ENCODE data around the gene SLFN12. TPM values are rescaled to one million over a fixed set of nuclear protein-coding genes. Genes with fewer than 3 reads are reported as not detected.

Gene SLFN12
- 8.7 and 9.0 TPM in 2 replicates for total RNA-seq

DNA sequence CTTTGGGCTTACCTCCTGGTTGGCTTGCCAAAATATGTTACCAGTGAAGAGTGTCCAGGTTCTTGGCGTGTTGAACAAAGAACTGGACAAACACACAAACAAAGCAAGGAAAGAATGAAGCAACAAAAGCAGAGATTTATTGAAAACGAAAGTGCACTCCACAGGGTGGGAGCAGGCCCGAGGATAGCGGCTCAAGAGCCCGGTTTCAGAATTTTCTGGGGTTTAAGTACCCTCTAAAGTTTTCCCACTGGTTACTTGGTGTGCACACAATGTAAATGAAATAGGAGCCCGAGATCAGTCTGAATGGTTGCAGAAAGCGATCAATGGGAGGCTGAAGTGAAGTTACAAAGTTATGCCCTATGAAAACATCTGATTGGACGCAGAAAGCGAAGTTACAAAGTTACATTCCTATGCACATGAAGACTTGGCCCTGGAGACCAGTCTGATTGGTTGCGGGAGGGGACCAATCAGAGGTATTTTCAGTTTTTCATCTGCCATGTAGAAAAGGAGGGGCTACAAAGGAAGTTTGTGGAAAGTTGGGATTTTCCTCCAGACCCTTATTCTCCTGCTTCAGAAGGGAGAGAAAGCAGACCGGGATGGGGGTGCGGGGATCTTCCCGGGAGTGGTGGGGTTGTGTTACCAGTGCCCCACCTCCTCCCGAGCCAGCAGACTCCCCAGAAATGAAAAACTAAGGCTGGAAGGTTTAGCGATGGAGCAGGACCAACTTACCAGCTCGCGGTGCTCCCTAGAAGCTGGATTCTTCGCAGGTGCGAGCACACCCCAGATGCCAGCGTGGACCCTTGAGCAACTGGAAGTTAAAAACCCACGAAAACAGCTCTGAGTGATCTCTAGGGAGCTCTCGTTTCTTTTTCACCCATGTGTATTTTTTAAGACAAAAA, at the start of gene SLFN12:
Gene SLFN12, minus strand, starts transcription at position 325 of the 899 bp plus-strand sequence. CDS start 9,472 bp downstream, outside the sequence.
- intact Hi-C loops (cut with micrococcal nuclease) = loop anchor here (1.0 to 5.0 kb wide), 7 partner anchors 16 to 190 kb away; partner anchors contain the start of genes SLFN11, SLFN12L, SLFN13 and SLFN5
- CTCF ChIA-PET = interaction anchor here (1.0 to 1.4 kb wide), 2 partner anchors 9 to 12 kb away, joined by 3 to 4 read pairs; no protein-coding TSS in a partner anchor
- Mint-ChIP-seq H3K4me1 (peaks cover 31% of the 10 kb centered on the region), H3K27ac (peak within 1 kb of the TSS; percentile 92), H3K27me3 (no peaks in the 10 kb centered on the region), H3K4me3 (peak within 1 kb of the TSS; percentile 97), H3K36me3 (ENCODE audit: low read depth) (peaks cover 5% of the 10 kb centered on the region), H3K9me3 (no peaks in the 10 kb centered on the region)
- TF ChIP-seq, protein P1, sequence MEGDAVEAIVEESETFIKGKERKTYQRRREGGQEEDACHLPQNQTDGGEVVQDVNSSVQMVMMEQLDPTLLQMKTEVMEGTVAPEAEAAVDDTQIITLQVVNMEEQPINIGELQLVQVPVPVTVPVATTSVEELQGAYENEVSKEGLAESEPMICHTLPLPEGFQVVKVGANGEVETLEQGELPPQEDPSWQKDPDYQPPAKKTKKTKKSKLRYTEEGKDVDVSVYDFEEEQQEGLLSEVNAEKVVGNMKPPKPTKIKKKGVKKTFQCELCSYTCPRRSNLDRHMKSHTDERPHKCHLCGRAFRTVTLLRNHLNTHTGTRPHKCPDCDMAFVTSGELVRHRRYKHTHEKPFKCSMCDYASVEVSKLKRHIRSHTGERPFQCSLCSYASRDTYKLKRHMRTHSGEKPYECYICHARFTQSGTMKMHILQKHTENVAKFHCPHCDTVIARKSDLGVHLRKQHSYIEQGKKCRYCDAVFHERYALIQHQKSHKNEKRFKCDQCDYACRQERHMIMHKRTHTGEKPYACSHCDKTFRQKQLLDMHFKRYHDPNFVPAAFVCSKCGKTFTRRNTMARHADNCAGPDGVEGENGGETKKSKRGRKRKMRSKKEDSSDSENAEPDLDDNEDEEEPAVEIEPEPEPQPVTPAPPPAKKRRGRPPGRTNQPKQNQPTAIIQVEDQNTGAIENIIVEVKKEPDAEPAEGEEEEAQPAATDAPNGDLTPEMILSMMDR (IDR thresholded peaks at IDR 0.05) = no peak
- peak; percentile 29 for DNase-seq
- POLR2A ChIA-PET = interaction anchor here (1.4 to 2.1 kb wide), 4 partner anchors 12 to 59 kb away, joined by 3 to 18 read pairs (median 5); partner anchors contain the start of genes SLFN11 and SLFN13
- peak; percentile 93 for ATAC-seq (ENCODE audit: low read depth)

DNA sequence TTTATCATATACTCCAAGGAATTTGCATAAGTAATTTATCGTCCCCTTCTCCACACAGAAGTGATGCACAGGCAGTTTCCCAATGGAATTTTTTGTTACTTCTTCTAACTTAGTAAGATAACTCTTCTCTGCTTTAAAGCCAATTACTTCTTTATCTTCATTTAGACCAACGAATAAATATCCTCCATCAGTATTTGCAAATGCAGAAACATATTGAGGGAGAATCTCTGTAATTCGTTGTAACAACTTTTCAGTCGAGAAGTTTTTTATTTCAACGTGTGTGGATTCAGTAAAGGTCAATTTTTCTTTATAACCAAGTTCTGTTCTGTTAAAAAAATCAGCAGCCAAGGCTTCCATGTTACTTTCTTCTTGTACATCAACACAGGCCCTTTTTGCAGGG, 47.0 kb upstream of the SLFN12 start:
- H3K9me3 Mint-ChIP-seq = no peaks in the 10 kb centered on the region
- no peak overlapping the region for H3K27ac Mint-ChIP-seq
- ATAC-seq (ENCODE audit: low read depth) = no peak
- ChIA-PET POLR2A (no interaction called here), CTCF (no interaction called here)
- no peaks in the 10 kb centered on the region for H3K4me1 Mint-ChIP-seq
- H3K27me3 Mint-ChIP-seq = peaks cover 2% of the 10 kb centered on the region
- DNase-seq = no peak
- intact Hi-C loops (cut with micrococcal nuclease) = no loop called here
- H3K4me3 Mint-ChIP-seq = no peak overlapping the region
- peaks cover 9% of the 10 kb centered on the region for H3K36me3 Mint-ChIP-seq (ENCODE audit: low read depth)
- TF ChIP-seq, protein P1 (IDR thresholded peaks at IDR 0.05) = no peak

DNA sequence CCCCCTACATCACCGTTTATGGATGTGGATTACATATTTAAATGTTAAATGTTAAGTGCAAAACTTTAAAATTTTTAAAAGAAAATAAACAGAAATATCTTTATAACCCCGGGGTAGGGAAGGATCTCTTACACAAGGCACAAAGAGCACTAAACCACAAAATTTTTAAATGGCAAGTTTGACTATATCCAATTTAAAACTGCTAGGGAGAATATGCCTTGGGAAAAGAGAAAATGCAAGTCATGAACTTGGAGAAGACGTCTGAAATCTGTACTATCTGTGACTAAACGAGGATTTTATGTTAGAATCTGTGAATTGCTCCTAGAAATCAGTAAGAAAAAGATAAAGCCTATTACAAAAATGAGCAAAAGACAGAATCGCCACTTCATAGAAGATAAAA, 44.9 kb upstream of the SLFN12 start:
- H3K9me3 Mint-ChIP-seq = no peaks in the 10 kb centered on the region
- CTCF ChIA-PET = no interaction called here
- POLR2A ChIA-PET = no interaction called here
- H3K36me3 Mint-ChIP-seq (ENCODE audit: low read depth) = peaks cover 9% of the 10 kb centered on the region
- intact Hi-C loops (cut with micrococcal nuclease) = no loop called here
- H3K27ac Mint-ChIP-seq = no peak overlapping the region
- ATAC-seq (ENCODE audit: low read depth) (no peak), DNase-seq (no peak)
- TF ChIP-seq, protein P1 (IDR thresholded peaks at IDR 0.05) = no peak
- H3K27me3 Mint-ChIP-seq = peaks cover 2% of the 10 kb centered on the region
- H3K4me1 Mint-ChIP-seq = no peaks in the 10 kb centered on the region
- no peak overlapping the region for H3K4me3 Mint-ChIP-seq

DNA sequence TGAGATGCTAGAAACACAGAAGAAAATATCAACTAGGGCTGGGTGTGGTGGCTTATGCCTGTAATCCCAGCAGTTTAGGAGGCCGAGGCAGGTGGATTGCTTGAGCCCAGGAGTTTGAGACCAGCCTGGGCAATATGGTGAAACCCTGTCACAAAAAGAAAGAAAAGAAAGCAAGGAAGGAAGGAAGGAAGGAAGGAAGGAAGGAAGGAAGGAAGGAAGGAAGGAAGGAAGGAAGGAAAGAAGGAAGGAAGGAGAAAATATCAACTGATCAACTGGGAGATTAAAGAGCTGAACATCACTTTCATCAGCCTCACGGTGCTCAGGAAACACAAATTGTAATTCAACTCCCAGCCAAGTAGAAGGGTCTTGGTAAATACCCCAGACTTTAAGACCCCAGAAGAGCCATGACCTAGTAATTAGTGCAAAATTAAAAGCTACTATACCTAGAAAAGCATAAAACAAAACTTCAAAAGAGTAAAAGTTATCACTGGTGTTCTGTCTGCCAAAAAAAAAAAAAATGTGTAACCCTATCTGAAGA, 44.1 kb upstream of the SLFN12 start:
- Mint-ChIP-seq H3K36me3 (ENCODE audit: low read depth) (peaks cover 9% of the 10 kb centered on the region), H3K27ac (no peak overlapping the region), H3K9me3 (no peaks in the 10 kb centered on the region), H3K27me3 (peaks cover 2% of the 10 kb centered on the region), H3K4me3 (no peak overlapping the region), H3K4me1 (no peaks in the 10 kb centered on the region)
- TF ChIP-seq, protein P1 (IDR thresholded peaks at IDR 0.05) = no peak
- intact Hi-C loops (cut with micrococcal nuclease) = no loop called here
- CTCF ChIA-PET = no interaction called here
- POLR2A ChIA-PET = no interaction called here
- no peak for DNase-seq
- no peak for ATAC-seq (ENCODE audit: low read depth)

DNA sequence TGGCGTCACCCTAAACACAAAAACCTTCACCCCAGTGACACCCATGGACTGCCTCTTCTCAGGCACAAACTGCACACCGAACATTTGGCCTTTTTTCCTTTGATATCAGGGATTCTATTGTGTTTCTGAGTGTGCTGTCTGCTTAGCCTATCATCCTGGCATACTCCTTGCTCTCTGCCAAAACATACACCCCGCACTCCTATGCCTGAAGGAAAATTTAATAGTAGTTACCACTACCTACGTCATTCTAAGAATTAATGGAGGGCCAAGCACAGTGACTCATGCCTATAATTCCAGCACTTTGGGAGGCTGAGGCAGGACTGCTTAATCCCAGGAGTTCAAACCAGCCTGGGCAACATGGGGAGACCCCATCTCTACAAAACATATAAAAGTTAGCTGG, 36.2 kb upstream of the SLFN12 start:
- DNase-seq (no peak), ATAC-seq (ENCODE audit: low read depth) (no peak)
- H3K9me3 Mint-ChIP-seq = peaks cover 2% of the 10 kb centered on the region
- no peak overlapping the region for H3K27ac Mint-ChIP-seq
- intact Hi-C loops (cut with micrococcal nuclease) = no loop called here
- peaks cover 12% of the 10 kb centered on the region for H3K4me1 Mint-ChIP-seq
- H3K36me3 Mint-ChIP-seq (ENCODE audit: low read depth) = no peaks in the 10 kb centered on the region
- no peak overlapping the region for H3K4me3 Mint-ChIP-seq
- H3K27me3 Mint-ChIP-seq = peaks cover 3% of the 10 kb centered on the region
- TF ChIP-seq, protein P1 (IDR thresholded peaks at IDR 0.05) = no peak
- CTCF ChIA-PET = no interaction called here
- POLR2A ChIA-PET = no interaction called here
